Measurements from ENCODE around the gene PRELID3B. TPM values are rescaled to one million over a fixed set of nuclear protein-coding genes. Genes with fewer than 3 reads are reported as not detected.

Gene PRELID3B
- total and polyA plus RNA-seq, 2 of the 13 experiments (the other 11 are each of a cell fraction or from before 2014, with no cell fraction given) = 23.3 to 42.6 TPM

- TF ChIP-seq ZFP91 (CRISPR knock-in tag; IDR thresholded peaks at IDR 0.05; ENCODE audit: borderline replicate concordance) (peak; percentile 97), ZBTB38 (CRISPR knock-in tag; IDR thresholded peaks at IDR 0.05) (peak; percentile 87), AFF4 (CRISPR knock-in tag; IDR thresholded peaks at IDR 0.05) (peak; percentile 86; the same call in 1 of the 2 replicates), SRSF9 (IDR thresholded peaks at IDR 0.05; ENCODE audit: borderline replicate concordance, insufficient read depth, low read depth, low read length, poor library complexity, severe bottlenecking) (no peak), ZNF354B (CRISPR knock-in tag; IDR thresholded peaks at IDR 0.05) (no peak; the same call in 1 of the 2 replicates), ZBTB3 (CRISPR knock-in tag; IDR thresholded peaks at IDR 0.05; ENCODE audit: borderline replicate concordance, low read depth) (peak; percentile 91), HES4 (CRISPR knock-in tag; IDR thresholded peaks at IDR 0.05; ENCODE audit: borderline replicate concordance) (peak; percentile 96), TEAD3 (CRISPR knock-in tag; optimal IDR thresholded peaks at IDR 0.05; ENCODE audit: borderline replicate concordance) (peak; percentile 40), ZNF33A (CRISPR knock-in tag; IDR thresholded peaks at IDR 0.05; ENCODE audit: borderline replicate concordance) (peak; percentile 93), STAT6 (CRISPR knock-in tag; IDR thresholded peaks at IDR 0.05; ENCODE audit: borderline replicate concordance) (peak; percentile 87; the same call in 1 of the 2 replicates), CHCHD3 (CRISPR knock-in tag; IDR thresholded peaks at IDR 0.05) (peak; percentile 94; the same call in 1 of the 2 replicates), SNAPC4 (CRISPR knock-in tag; IDR thresholded peaks at IDR 0.05) (peak; percentile 96)
These were observed 10.4 kb downstream of the PRELID3B start, which contains the start of gene ATP5F1E (continued) for GRCh38 chr20:59032023-59032712.

All from HepG2 (cell line).